Smooth muscle cell (in vitro differentiated cells): Measurements from ENCODE around the gene TMEM42. TPM values are rescaled to one million over a fixed set of nuclear protein-coding genes. Genes with fewer than 3 reads are reported as not detected.

Experiments
- DNase-seq: peaks from one replicate; lab custom pipeline; 2025; ENCODE audit not compliant: unreplicated experiment; lab: John Stamatoyannopoulos, UW
- H2AFZ ChIP-seq: fragments of 200-600 bp; sonication (generic); 2 replicates; pipeline ENCODE4 v1.6.0; 2016; ENCODE audit warnings: antibody characterized with exemption, low read depth, mild to moderate bottlenecking
- H3F3A ChIP-seq: fragments of 200-600 bp; sonication (generic); 2 replicates; pipeline ENCODE4 v1.6.0; 2017; ENCODE audit warnings: antibody characterized with exemption, low read depth
- H3K27ac ChIP-seq: fragments of 200-600 bp; sonication (generic); 2 replicates; pipeline ENCODE4 v1.5.1; 2016; ENCODE audit warnings: low read depth, mild to moderate bottlenecking
- H3K27me3 ChIP-seq: fragments of 200-600 bp; sonication (generic); 2 replicates; pipeline ENCODE4 v1.6.1; 2016; ENCODE audit warnings: low read depth, mild to moderate bottlenecking
- H3K36me3 ChIP-seq: fragments of 200-600 bp; sonication (generic); 2 replicates; pipeline ENCODE4 v1.5.1; 2016; ENCODE audit warnings: low read depth
- H3K4me1 ChIP-seq: fragments of 200-600 bp; sonication (generic); 2 replicates; pipeline ENCODE4 v1.5.1; 2016; ENCODE audit warnings: low read depth
- H3K4me2 ChIP-seq: fragments of 200-600 bp; sonication (generic); 2 replicates; pipeline ENCODE4 v1.6.0; 2016; ENCODE audit warnings: mild to moderate bottlenecking
- H3K4me3 ChIP-seq: fragments of 200-600 bp; sonication (generic); 2 replicates; pipeline ENCODE4 v1.5.1; 2016; ENCODE audit warnings: mild to moderate bottlenecking
- H3K79me2 ChIP-seq: fragments of 200-600 bp; sonication (generic); 2 replicates; pipeline ENCODE4 v1.6.0; 2016; ENCODE audit warnings: low read depth, mild to moderate bottlenecking
- H3K9ac ChIP-seq: fragments of 200-600 bp; sonication (generic); 2 replicates; pipeline ENCODE4 v1.6.0; 2016; ENCODE audit warnings: low read depth
- H3K9me3 ChIP-seq: fragments of 200-600 bp; sonication (generic); replicated peaks from 2 replicates; pipeline ENCODE4 v1.5.1; 2016; ENCODE audit warnings: low read depth
- H4K20me1 ChIP-seq: fragments of 200-600 bp; sonication (generic); 2 replicates; pipeline ENCODE4 v1.6.0; 2016; ENCODE audit warnings: low read depth
- CTCF ChIP-seq: fragments of 200-600 bp; sonication (generic); IDR thresholded peaks from 2 replicates; pipeline ENCODE4 v1.5.1; 2017; ENCODE audit warnings: borderline replicate concordance, mild to moderate bottlenecking, antibody characterized with exemption; ENCODE audit not compliant: insufficient read depth, poor library complexity, severe bottlenecking
- WGBS: methylation state at CpG from one replicate; pipeline ENCODE4 v1.1.7; 2016; ENCODE audit warnings: low lambda C conversion rate; 5-methylcytosine and 5-hydroxymethylcytosine counted together
- polyA plus RNA-seq: library from polyadenylated mRNA; unstranded; fragments of >200 nt; fragmentation: Nextera tagmentation; extraction: Ambion mirVana; gene quantifications from 2 replicates; pipeline ENCODE4 v1.2.1, GENCODE V29; 2016
- total RNA-seq: library from RNA; depleted of rRNA; stranded (reverse); fragments of >200 nt; gene quantifications from 2 replicates; pipeline ENCODE4 v1.2.3, GENCODE V29; 2014

TMEM42 gene
- total and polyA plus RNA-seq, 2 experiments from 2014 or later = 19.3 to 33.6 TPM

GRCh38 chr3:44899683-44900367, 38.1 kb downstream of the TMEM42 start:
- Histone ChIP-seq H3K4me2 (no peak overlapping the region), H3K27me3 (no peaks in the 10 kb centered on the region), H3K79me2 (no peaks in the 10 kb centered on the region), H4K20me1 (no peaks in the 10 kb centered on the region), H3F3A (no peaks in the 10 kb centered on the region), H2AFZ (no peak overlapping the region), H3K9me3 (no peaks in the 10 kb centered on the region), H3K9ac (no peak overlapping the region), H3K27ac (no peak overlapping the region), H3K36me3 (no peaks in the 10 kb centered on the region), H3K4me1 (peaks cover 8% of the 10 kb centered on the region), H3K4me3 (no peak overlapping the region)
- no peak for DNase-seq
- TF ChIP-seq CTCF = no peak
- WGBS = 72% methylated on average over 13 of the region's 13 CpGs

DNA sequence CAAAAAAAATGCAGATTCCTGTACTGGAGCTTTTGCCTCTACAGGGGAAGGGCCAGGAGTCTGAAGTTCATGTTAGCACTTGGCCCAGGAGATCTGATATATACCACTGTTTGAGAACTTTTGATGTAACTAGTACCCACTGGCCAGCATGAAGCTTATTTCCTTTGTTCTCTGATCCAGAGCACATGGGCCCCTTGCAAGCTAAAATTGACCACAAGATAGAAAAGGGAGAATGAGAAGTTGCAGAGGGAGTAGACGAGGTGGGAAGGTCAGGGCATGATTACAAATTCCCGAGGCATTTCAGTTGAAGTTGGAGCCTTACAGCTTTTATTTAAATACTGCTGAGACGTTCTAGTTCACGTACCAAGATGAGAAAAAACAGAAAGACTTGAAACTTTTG, 40.9 kb downstream of the TMEM42 start:
- Histone ChIP-seq H3K9ac (no peak overlapping the region), H3K4me3 (no peak overlapping the region), H4K20me1 (no peaks in the 10 kb centered on the region), H3K79me2 (no peaks in the 10 kb centered on the region), H3K36me3 (no peaks in the 10 kb centered on the region), H3K4me2 (no peak overlapping the region), H3K9me3 (no peaks in the 10 kb centered on the region), H3F3A (no peaks in the 10 kb centered on the region), H3K4me1 (peaks cover 8% of the 10 kb centered on the region), H3K27ac (no peak overlapping the region), H3K27me3 (no peaks in the 10 kb centered on the region), H2AFZ (no peak overlapping the region)
- DNase-seq = no peak
- no peak for TF ChIP-seq CTCF
- 60% methylated on average over 4 of the region's 4 CpGs for WGBS

DNA sequence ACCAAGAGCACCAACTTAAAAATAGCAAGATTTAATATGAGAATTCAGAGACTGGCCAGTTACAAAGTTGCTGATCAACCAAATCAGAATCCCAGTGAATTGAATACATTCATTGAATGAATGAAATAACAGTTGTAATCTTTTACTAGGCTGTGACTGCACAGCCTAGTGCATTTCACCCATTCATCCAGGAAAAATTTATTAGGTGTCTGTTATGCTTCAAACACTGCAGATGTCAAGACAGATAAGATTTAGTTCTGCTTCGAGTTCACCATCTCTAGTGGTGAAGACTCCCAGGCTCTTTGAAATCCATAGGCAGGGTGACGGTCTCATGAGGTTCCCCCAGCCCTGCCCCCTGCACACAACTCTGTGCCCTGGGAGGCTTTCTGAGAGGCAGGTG, 41.6 kb downstream of the TMEM42 start:
- H3K27me3 ChIP-seq = no peaks in the 10 kb centered on the region
- no peak overlapping the region for H3K27ac ChIP-seq
- no peaks in the 10 kb centered on the region for H3K9me3 ChIP-seq
- TF ChIP-seq CTCF = no peak
- H2AFZ ChIP-seq = no peak overlapping the region
- no peak overlapping the region for H3K9ac ChIP-seq
- no peaks in the 10 kb centered on the region for H3F3A ChIP-seq
- 42% methylated on average over 2 of the region's 2 CpGs for WGBS
- no peaks in the 10 kb centered on the region for H4K20me1 ChIP-seq
- DNase-seq = no peak
- no peaks in the 10 kb centered on the region for H3K36me3 ChIP-seq
- no peak overlapping the region for H3K4me3 ChIP-seq
- H3K4me2 ChIP-seq = no peak overlapping the region
- H3K79me2 ChIP-seq = no peaks in the 10 kb centered on the region
- H3K4me1 ChIP-seq = peaks cover 8% of the 10 kb centered on the region

DNA sequence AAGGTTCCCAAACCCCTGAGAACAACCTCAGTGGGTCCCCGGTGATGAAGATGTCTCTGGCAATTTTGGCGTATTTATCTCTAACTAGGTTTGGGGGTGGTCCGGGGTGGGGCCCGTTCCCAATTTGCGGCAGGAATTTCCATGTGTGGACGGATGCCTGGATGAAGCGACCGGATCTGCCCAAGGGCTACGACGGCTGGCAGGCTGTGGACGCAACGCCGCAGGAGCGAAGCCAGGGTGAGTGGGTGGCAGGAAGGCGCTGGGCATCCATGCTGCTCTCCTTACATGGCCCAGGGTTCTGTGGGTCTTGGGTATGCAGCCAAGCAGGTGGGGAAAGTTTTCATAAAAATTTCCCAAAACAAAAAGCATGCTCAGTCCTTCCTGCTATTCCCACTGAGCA, 42.0 kb downstream of the TMEM42 start:
- Histone ChIP-seq H3F3A (no peaks in the 10 kb centered on the region), H3K4me3 (no peak overlapping the region), H3K4me2 (no peak overlapping the region), H3K9me3 (no peaks in the 10 kb centered on the region), H3K36me3 (no peaks in the 10 kb centered on the region), H3K27ac (no peak overlapping the region), H2AFZ (no peak overlapping the region), H4K20me1 (no peaks in the 10 kb centered on the region), H3K9ac (no peak overlapping the region), H3K27me3 (no peaks in the 10 kb centered on the region), H3K4me1 (peaks cover 8% of the 10 kb centered on the region), H3K79me2 (no peaks in the 10 kb centered on the region)
- DNase-seq = no peak
- TF ChIP-seq CTCF = no peak
- WGBS = 98% methylated on average over 15 of the region's 15 CpGs
